HL-60 (cell line): ENCODE data around the gene PAGE1.

Experiments
- DNase-seq, 2 experiments: peaks; one replicate each; pipeline ENCODE4 v3.0.0-alpha.2; 2010 to 2020; ENCODE audit warnings: low read depth in 1 of 2, low spot score in 1 of 2
- H3K27ac ChIP-seq: fragments of 250-450 bp; sonication (Bioruptor Pico); replicated peaks from 2 replicates; pipeline ENCODE4 v1.5.1; 2020; ENCODE audit warnings: mild to moderate bottlenecking, moderate library complexity
- H3K27me3 ChIP-seq: fragments of 250-450 bp; sonication (Bioruptor Pico); 2 replicates; pipeline ENCODE4 v1.5.1; 2021; ENCODE audit warnings: mild to moderate bottlenecking, moderate library complexity; ENCODE audit not compliant: insufficient read depth, poor library complexity, severe bottlenecking
- H3K4me3 ChIP-seq: replicated peaks from 2 replicates; pipeline ENCODE4 v1.5.1; 2011; ENCODE audit warnings: mild to moderate bottlenecking, control low read depth, low read length; ENCODE audit not compliant: insufficient read depth
- GABPA ChIP-seq: IDR thresholded peaks from 2 replicates; pipeline ENCODE4 v1.6.1; 2012; ENCODE audit warnings: low read depth
- POLR2AphosphoS5 ChIP-seq: IDR thresholded peaks from 2 replicates; pipeline ENCODE4 v1.6.1; 2012; ENCODE audit warnings: low read depth
- SPI1 ChIP-seq: IDR thresholded peaks from 2 replicates; pipeline ENCODE4 v1.6.1; 2012; ENCODE audit warnings: low read depth, mild to moderate bottlenecking, borderline replicate concordance
- TF ChIP-seq, protein P1 (sequence below): IDR thresholded peaks from 2 replicates; pipeline ENCODE4 v1.6.1; 2012; ENCODE audit warnings: low read depth; ENCODE audit not compliant: insufficient replicate concordance
- TF ChIP-seq, protein P2 (sequence below): IDR thresholded peaks from one replicate; pipeline ENCODE4 v1.5.1; 2011; ENCODE audit warnings: low read length, control low read depth, inconsistent platforms; ENCODE audit not compliant: insufficient read depth

PAGE1 gene

DNA sequence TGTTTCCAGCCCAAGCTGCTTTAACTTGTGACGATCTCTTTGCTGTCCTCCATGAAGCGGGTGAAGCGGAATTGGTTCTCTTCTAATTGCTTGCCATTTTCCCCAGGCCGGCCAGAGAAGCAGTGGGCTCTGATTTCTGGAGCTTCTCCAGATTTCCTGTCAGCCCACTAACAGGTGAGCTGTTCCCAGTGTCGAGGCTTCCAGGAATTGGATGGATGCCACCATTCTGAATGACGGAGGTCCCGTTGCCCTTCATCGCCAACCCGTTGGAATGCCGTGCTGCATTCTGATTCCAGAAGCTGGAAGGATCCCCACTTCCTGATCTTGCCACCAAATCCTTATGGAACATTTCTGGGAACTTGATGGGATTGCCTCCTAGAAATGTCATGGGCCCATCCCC lies 31.0 kb downstream of the PAGE1 start:
- DNase-seq, result no peak
- no peak overlapping the region for H3K4me3 ChIP-seq
- no peaks in the 10 kb centered on the region for H3K27me3 ChIP-seq
- TF ChIP-seq GABPA (no peak), SPI1 (no peak), POLR2AphosphoS5 (no peak)
- TF ChIP-seq, protein P1, sequence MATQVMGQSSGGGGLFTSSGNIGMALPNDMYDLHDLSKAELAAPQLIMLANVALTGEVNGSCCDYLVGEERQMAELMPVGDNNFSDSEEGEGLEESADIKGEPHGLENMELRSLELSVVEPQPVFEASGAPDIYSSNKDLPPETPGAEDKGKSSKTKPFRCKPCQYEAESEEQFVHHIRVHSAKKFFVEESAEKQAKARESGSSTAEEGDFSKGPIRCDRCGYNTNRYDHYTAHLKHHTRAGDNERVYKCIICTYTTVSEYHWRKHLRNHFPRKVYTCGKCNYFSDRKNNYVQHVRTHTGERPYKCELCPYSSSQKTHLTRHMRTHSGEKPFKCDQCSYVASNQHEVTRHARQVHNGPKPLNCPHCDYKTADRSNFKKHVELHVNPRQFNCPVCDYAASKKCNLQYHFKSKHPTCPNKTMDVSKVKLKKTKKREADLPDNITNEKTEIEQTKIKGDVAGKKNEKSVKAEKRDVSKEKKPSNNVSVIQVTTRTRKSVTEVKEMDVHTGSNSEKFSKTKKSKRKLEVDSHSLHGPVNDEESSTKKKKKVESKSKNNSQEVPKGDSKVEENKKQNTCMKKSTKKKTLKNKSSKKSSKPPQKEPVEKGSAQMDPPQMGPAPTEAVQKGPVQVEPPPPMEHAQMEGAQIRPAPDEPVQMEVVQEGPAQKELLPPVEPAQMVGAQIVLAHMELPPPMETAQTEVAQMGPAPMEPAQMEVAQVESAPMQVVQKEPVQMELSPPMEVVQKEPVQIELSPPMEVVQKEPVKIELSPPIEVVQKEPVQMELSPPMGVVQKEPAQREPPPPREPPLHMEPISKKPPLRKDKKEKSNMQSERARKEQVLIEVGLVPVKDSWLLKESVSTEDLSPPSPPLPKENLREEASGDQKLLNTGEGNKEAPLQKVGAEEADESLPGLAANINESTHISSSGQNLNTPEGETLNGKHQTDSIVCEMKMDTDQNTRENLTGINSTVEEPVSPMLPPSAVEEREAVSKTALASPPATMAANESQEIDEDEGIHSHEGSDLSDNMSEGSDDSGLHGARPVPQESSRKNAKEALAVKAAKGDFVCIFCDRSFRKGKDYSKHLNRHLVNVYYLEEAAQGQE, result no peak
- TF ChIP-seq, protein P2, sequence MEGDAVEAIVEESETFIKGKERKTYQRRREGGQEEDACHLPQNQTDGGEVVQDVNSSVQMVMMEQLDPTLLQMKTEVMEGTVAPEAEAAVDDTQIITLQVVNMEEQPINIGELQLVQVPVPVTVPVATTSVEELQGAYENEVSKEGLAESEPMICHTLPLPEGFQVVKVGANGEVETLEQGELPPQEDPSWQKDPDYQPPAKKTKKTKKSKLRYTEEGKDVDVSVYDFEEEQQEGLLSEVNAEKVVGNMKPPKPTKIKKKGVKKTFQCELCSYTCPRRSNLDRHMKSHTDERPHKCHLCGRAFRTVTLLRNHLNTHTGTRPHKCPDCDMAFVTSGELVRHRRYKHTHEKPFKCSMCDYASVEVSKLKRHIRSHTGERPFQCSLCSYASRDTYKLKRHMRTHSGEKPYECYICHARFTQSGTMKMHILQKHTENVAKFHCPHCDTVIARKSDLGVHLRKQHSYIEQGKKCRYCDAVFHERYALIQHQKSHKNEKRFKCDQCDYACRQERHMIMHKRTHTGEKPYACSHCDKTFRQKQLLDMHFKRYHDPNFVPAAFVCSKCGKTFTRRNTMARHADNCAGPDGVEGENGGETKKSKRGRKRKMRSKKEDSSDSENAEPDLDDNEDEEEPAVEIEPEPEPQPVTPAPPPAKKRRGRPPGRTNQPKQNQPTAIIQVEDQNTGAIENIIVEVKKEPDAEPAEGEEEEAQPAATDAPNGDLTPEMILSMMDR, result no peak
- no peak overlapping the region for H3K27ac ChIP-seq

DNA sequence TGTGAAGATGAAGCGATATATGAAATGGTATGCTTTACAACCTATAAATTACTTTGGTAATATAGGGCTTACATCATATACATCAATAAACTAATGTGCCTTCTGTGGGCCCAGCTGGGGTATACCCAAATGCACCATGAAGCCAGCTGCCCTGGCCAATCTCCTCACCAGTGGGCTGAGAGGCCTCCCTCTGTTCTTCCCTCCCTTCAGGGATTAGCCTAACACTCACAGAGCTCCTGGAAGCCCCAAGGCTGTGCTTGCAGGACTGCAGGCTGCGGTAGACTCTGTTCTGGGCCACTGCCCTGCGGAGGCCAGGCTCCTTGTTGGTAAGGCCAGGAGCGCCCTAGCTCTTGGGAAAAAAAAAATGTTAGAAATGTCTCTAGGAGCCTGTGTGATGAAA lies 33.9 kb downstream of the PAGE1 start:
- H3K4me3 ChIP-seq, result no peak overlapping the region
- H3K27me3 ChIP-seq, result no peaks in the 10 kb centered on the region
- no peak overlapping the region for H3K27ac ChIP-seq
- TF ChIP-seq, protein P1, result no peak
- TF ChIP-seq GABPA (no peak), POLR2AphosphoS5 (no peak), SPI1 (no peak)
- TF ChIP-seq, protein P2, result no peak
- DNase-seq, result no peak

DNA sequence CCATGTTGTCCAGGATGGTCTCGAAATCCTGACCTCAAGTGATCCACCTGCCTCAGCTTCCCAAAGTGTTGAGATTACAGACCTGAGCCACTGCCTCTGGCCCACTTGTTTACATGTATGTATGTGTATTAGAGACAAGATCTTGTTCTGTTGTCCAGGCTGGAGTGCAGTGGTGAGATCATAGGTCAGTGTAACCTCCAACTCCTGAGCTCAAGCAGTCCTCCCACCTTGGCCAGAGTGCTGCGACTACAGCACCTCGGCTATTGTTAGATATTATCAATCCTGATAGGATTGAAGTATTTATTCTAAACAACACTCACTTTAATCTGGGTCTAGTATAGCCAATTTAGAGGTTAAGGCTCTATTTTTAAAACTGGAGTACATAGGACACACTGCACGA lies 36.0 kb downstream of the PAGE1 start:
- DNase-seq, result no peak
- H3K27ac ChIP-seq, result no peak overlapping the region
- TF ChIP-seq POLR2AphosphoS5 (no peak), GABPA (no peak), SPI1 (no peak)
- TF ChIP-seq, protein P2, result no peak
- TF ChIP-seq, protein P1, result no peak
- no peak overlapping the region for H3K4me3 ChIP-seq
- H3K27me3 ChIP-seq, result no peaks in the 10 kb centered on the region
